Activated CD4-positive, alpha-beta T cell treated with anti-CD3 and anti-CD28 coated beads, Interleukin-2, amount 50 U/mL, for 48 hours (primary cell): ENCODE results near the gene THRB.

ENCODE experiments used
- DNase-seq, 2 experiments: peaks; one replicate each; pipeline ENCODE4 v3.0.0-alpha.2; 2020

The THRB gene

GRCh38 chr3:24299246-24299805, 195.3 kb downstream of the THRB start:
- no peak for DNase-seq

GRCh38 chr3:24296441-24297205, 198.0 kb downstream of the THRB start:
- no peak for DNase-seq

GRCh38 chr3:24294150-24294549, 200.5 kb downstream of the THRB start:
- DNase-seq: no peak

GRCh38 chr3:24291646-24292045, 203.0 kb downstream of the THRB start:
- DNase-seq: no peak

- DNase-seq: no peak
Observed at GRCh38 chr3:24290596-24290995, 204.1 kb downstream of the THRB start.

GRCh38 chr3:24288496-24289236, 206.0 kb downstream of the THRB start:
- DNase-seq: no peak

- no peak for DNase-seq
Observed at GRCh38 chr3:24287755-24288450, 206.7 kb downstream of the THRB start.

- DNase-seq: no peak
Observed at GRCh38 chr3:24286405-24286804, 208.2 kb downstream of the THRB start.

GRCh38 chr3:24278543-24278942, 216.1 kb downstream of the THRB start:
- DNase-seq: no peak

GRCh38 chr3:24273491-24273890, 221.2 kb downstream of the THRB start:
- DNase-seq: no peak

GRCh38 chr3:24272875-24273274, 221.8 kb downstream of the THRB start:
- no peak for DNase-seq

- no peak for DNase-seq
Observed at GRCh38 chr3:24272408-24272807, 222.2 kb downstream of the THRB start.

GRCh38 chr3:24271228-24271627, 223.4 kb downstream of the THRB start:
- no peak for DNase-seq

- DNase-seq: no peak
Observed at GRCh38 chr3:24270744-24271143, 223.9 kb downstream of the THRB start.

GRCh38 chr3:24270204-24270691, 224.4 kb downstream of the THRB start:
- no peak for DNase-seq

- DNase-seq: no peak
Observed at GRCh38 chr3:24264748-24265158, 229.9 kb downstream of the THRB start.

GRCh38 chr3:24264011-24264410, 230.6 kb downstream of the THRB start:
- no peak for DNase-seq

GRCh38 chr3:24263069-24263668, 231.5 kb downstream of the THRB start:
- DNase-seq: no peak

- DNase-seq: no peak
Observed at GRCh38 chr3:24261521-24261920, 233.1 kb downstream of the THRB start.

GRCh38 chr3:24259901-24260512, 234.6 kb downstream of the THRB start:
- DNase-seq: no peak

GRCh38 chr3:24258727-24259600, 235.7 kb downstream of the THRB start:
- no peak for DNase-seq
